K562 (cell line): Measurements from ENCODE around the gene STAM2.
"Not testable (repeated sequence)": the region's sequence is repeated elsewhere in the genome, so short reads cannot be mapped to it uniquely, and the experiment has no call there.

Experiments used
- CTCF ChIP-seq, 3 experiments: IDR thresholded peaks in 2 of 3; conservative IDR thresholded peaks in 1 of 3; 2 replicates each; pipeline ENCODE4 v1.5.1; 2011 to 2012; ENCODE audit warnings: low read length in 3 of 3, mild to moderate bottlenecking in 3 of 3, control low read depth in 2 of 3, improper control_type of control experiment in 1 of 3, inconsistent platforms in 1 of 3, low read depth in 1 of 3, mixed read lengths in 1 of 3, moderate library complexity in 1 of 3; ENCODE audit not compliant: insufficient read depth in 2 of 3
- E2F8 ChIP-seq: fragments of 450-650 bp; IDR thresholded peaks from 2 replicates; pipeline ENCODE4 v1.7.1; 2018; ENCODE audit warnings: mild to moderate bottlenecking, low read depth; ENCODE audit not compliant: partially characterized antibody
- PBX2 ChIP-seq, 2 experiments: IDR thresholded peaks in 1 of 2; conservative IDR thresholded peaks in 1 of 2; 2 replicates each; pipeline ENCODE4 v1.6.1; 2016; ENCODE audit warnings: low read depth in 2 of 2, mild to moderate bottlenecking in 1 of 2, missing compliant biosample characterization in 1 of 2, missing genetic modification characterization in 1 of 2, moderate library complexity in 1 of 2
- POLR2AphosphoS5 ChIP-seq: IDR thresholded peaks from 2 replicates; pipeline ENCODE4 v1.6.1; 2011; ENCODE audit warnings: mild to moderate bottlenecking, low read depth, low read length, moderate library complexity; ENCODE audit not compliant: control insufficient read depth, insufficient read depth
- SAP30 ChIP-seq: fragments of 200-600 bp; sonication (generic); IDR thresholded peaks from 2 replicates; pipeline ENCODE4 v1.6.1; 2012; ENCODE audit warnings: borderline replicate concordance, low read depth, mild to moderate bottlenecking, moderate library complexity, low read length, control low read depth, inconsistent platforms; ENCODE audit not compliant: insufficient read depth, poor library complexity, severe bottlenecking

- not testable (repeated sequence) for TF ChIP-seq PBX2 (CRISPR knock-in tag; IDR thresholded peaks at IDR 0.05; ENCODE audit: low read depth); PBX2 (tag; conservative IDR thresholded peaks at IDR 0.05; ENCODE audit: low read depth); SAP30; CTCF (IDR thresholded peaks at IDR 0.05 in 2 of 3, conservative IDR thresholded peaks at IDR 0.05 in 1 of 3; ENCODE audit: insufficient read depth in 2 of 3, low read depth in 1 of 3, low read length in 3 of 3); E2F8; POLR2AphosphoS5
Measured at GRCh38 chr2:152197508-152198284, 22.1 kb upstream of the STAM2 start.
